WTC11 (cell line): ENCODE data around the gene SLC25A27. TPM values are rescaled to one million over a fixed set of nuclear protein-coding genes. Genes with fewer than 3 reads are reported as not detected.

Experiments
- ATAC-seq: fragments of 200-7000 bp; cut with Tn5 transposase; 2 replicates; pipeline ENCODE4 v1.10.0; 2021; ENCODE audit warnings: mild to moderate bottlenecking, moderate library complexity
- CTCF ChIA-PET: fragments of 300-600 bp; sonication (Branson Sonifier 250); formaldehyde crosslinking; loops from one replicate; lab custom pipeline; 2021; ENCODE audit warnings: antibody characterized with exemption; lab: Charles Lee
- POLR2A ChIA-PET: fragments of 350-600 bp; sonication (Branson Sonifier 250); formaldehyde crosslinking; loops from one replicate; lab custom pipeline; 2021; ENCODE audit warnings: antibody characterized with exemption; lab: Charles Lee
- DNase-seq: peaks from one replicate; pipeline ENCODE4 v3.0.0; 2021; ENCODE audit warnings: low spot score
- H3K27ac Mint-ChIP-seq: 2 replicates; pipeline ENCODE4 v1.8.0; 2021; ENCODE audit warnings: mixed read lengths
- H3K27me3 Mint-ChIP-seq: 2 replicates; pipeline ENCODE4 v1.8.0; 2021; ENCODE audit warnings: low read depth, mild to moderate bottlenecking, moderate library complexity, mixed read lengths
- H3K36me3 Mint-ChIP-seq: 2 replicates; pipeline ENCODE4 v1.8.0; 2021; ENCODE audit warnings: mixed read lengths
- H3K4me1 Mint-ChIP-seq: 2 replicates; pipeline ENCODE4 v1.8.0; 2022; ENCODE audit warnings: mixed read lengths
- H3K4me3 Mint-ChIP-seq: 2 replicates; pipeline ENCODE4 v1.8.0; 2021; ENCODE audit warnings: mild to moderate bottlenecking, moderate library complexity, mixed read lengths
- H3K9me3 Mint-ChIP-seq: 2 replicates; pipeline ENCODE4 v1.8.0; 2021; ENCODE audit warnings: mixed read lengths
- ATF2 ChIP-seq: sonication (generic); formaldehyde crosslinking; IDR thresholded peaks from 2 replicates; pipeline ENCODE4 v1.8.1; 2022; ENCODE audit warnings: low read depth, missing genetic modification reagents, borderline replicate concordance
- CDX4 ChIP-seq: fragments of 250-450 bp; sonication (Bioruptor Pico); IDR thresholded peaks from 2 replicates; pipeline ENCODE4 v1.9.0; 2021; ENCODE audit warnings: moderate library complexity, mild to moderate bottlenecking, inconsistent platforms, borderline replicate concordance
- CTCF ChIP-seq: fragments of 200-600 bp; IDR thresholded peaks from 2 replicates; pipeline ENCODE4 v1.8.0; 2022; ENCODE audit warnings: antibody characterized with exemption
- E2F1 ChIP-seq: sonication (generic); formaldehyde crosslinking; IDR thresholded peaks from 2 replicates; pipeline ENCODE4 v1.8.0; 2022; ENCODE audit warnings: mild to moderate bottlenecking, missing genetic modification reagents
- GABPB1 ChIP-seq: sonication (generic); formaldehyde crosslinking; IDR thresholded peaks from 2 replicates; pipeline ENCODE4 v1.8.1; 2023; ENCODE audit warnings: mild to moderate bottlenecking, missing genetic modification reagents
- GRHL2 ChIP-seq: fragments of 250-450 bp; sonication (Bioruptor Pico); IDR thresholded peaks from 2 replicates; pipeline ENCODE4 v1.8.0; 2022; ENCODE audit warnings: mild to moderate bottlenecking, moderate library complexity; ENCODE audit not compliant: insufficient replicate concordance, severe bottlenecking
- IRF2 ChIP-seq: sonication (generic); formaldehyde crosslinking; IDR thresholded peaks from 2 replicates; pipeline ENCODE4 v1.8.0; 2022; ENCODE audit warnings: low read depth, missing genetic modification reagents, borderline replicate concordance
- JUN ChIP-seq: sonication (generic); formaldehyde crosslinking; IDR thresholded peaks from 2 replicates; pipeline ENCODE4 v1.8.0; 2023; ENCODE audit warnings: mild to moderate bottlenecking, missing genetic modification reagents
- KAT7 ChIP-seq: sonication (generic); formaldehyde crosslinking; IDR thresholded peaks from 2 replicates; pipeline ENCODE4 v1.8.1; 2023; ENCODE audit warnings: missing genetic modification reagents, mild to moderate bottlenecking, borderline replicate concordance
- MAX ChIP-seq: sonication (generic); formaldehyde crosslinking; IDR thresholded peaks from 2 replicates; pipeline ENCODE4 v1.8.0; 2022; ENCODE audit warnings: mild to moderate bottlenecking, missing genetic modification reagents
- MXD4 ChIP-seq: fragments of 250-450 bp; sonication (Bioruptor Pico); IDR thresholded peaks from 2 replicates; pipeline ENCODE4 v1.8.0; 2021; ENCODE audit warnings: mild to moderate bottlenecking, moderate library complexity, borderline replicate concordance
- PRDM15 ChIP-seq: sonication (generic); formaldehyde crosslinking; IDR thresholded peaks from 2 replicates; pipeline ENCODE4 v1.8.0; 2022; ENCODE audit warnings: missing genetic modification reagents
- SMAD3 ChIP-seq: sonication (generic); formaldehyde crosslinking; IDR thresholded peaks from 2 replicates; pipeline ENCODE4 v1.8.0; 2022; ENCODE audit warnings: missing genetic modification reagents, mild to moderate bottlenecking, borderline replicate concordance
- SOX15 ChIP-seq: fragments of 250-450 bp; sonication (Bioruptor Pico); IDR thresholded peaks from 2 replicates; pipeline ENCODE4 v1.9.0; 2021; ENCODE audit warnings: mild to moderate bottlenecking
- TCF7 ChIP-seq: sonication (generic); formaldehyde crosslinking; IDR thresholded peaks from 2 replicates; pipeline ENCODE4 v1.8.0; 2022; ENCODE audit warnings: mild to moderate bottlenecking, low read depth, missing genetic modification reagents, moderate library complexity
- ZNF121 ChIP-seq: sonication (generic); formaldehyde crosslinking; IDR thresholded peaks from 2 replicates; pipeline ENCODE4 v1.8.0; 2023; ENCODE audit warnings: missing genetic modification reagents
- ZNF138 ChIP-seq: sonication (generic); formaldehyde crosslinking; conservative IDR thresholded peaks from 2 replicates; pipeline ENCODE4 v1.8.1; 2022; ENCODE audit warnings: mild to moderate bottlenecking, moderate library complexity, missing genetic modification reagents
- ZNF512 ChIP-seq: sonication (generic); formaldehyde crosslinking; IDR thresholded peaks from 2 replicates; pipeline ENCODE4 v1.8.1; 2022; ENCODE audit warnings: missing genetic modification reagents, borderline replicate concordance
- ZNF532 ChIP-seq: fragments of 250-450 bp; sonication (Bioruptor Pico); IDR thresholded peaks from 2 replicates; pipeline ENCODE4 v1.9.0; 2021; ENCODE audit warnings: mild to moderate bottlenecking, borderline replicate concordance
- ZNF671 ChIP-seq: fragments of 250-450 bp; sonication (Bioruptor Pico); IDR thresholded peaks from 2 replicates; pipeline ENCODE4 v1.8.0; 2021; ENCODE audit warnings: mild to moderate bottlenecking
- total RNA-seq: library from RNA; stranded (reverse); gene quantifications from 3 replicates; pipeline ENCODE4 v1.2.3, GENCODE V29; 2021

The SLC25A27 gene
- total RNA-seq, 1 experiment from 2014 or later, result 10.9 TPM

- TF ChIP-seq CDX4 (CRISPR knock-in tag) (no peak), KAT7 (CRISPR knock-in tag) (no peak), ZNF138 (CRISPR knock-in tag) (no peak), MAX (no peak), PRDM15 (CRISPR knock-in tag) (no peak), ATF2 (CRISPR knock-in tag) (no peak), ZNF671 (CRISPR knock-in tag) (no peak), GABPB1 (no peak)
These were observed 9.6 kb upstream of the SLC25A27 start (continued) for GRCh38 chr6:46642928-46643751.

- H3K27me3 Mint-ChIP-seq, result no peaks in the 10 kb centered on the region
- no peak overlapping the region for H3K27ac Mint-ChIP-seq
- peaks cover 7% of the 10 kb centered on the region; the same call in 1 of the 2 replicates for H3K4me1 Mint-ChIP-seq
- H3K4me3 Mint-ChIP-seq, result no peak overlapping the region
- no peaks in the 10 kb centered on the region for H3K36me3 Mint-ChIP-seq
- ChIA-PET POLR2A (no interaction called here), CTCF (no interaction called here)
- DNase-seq (no peak), ATAC-seq (no peak)
- H3K9me3 Mint-ChIP-seq, result no peaks in the 10 kb centered on the region
- TF ChIP-seq SOX15 (CRISPR knock-in tag) (no peak), E2F1 (no peak), CTCF (no peak), ZNF532 (CRISPR knock-in tag) (no peak), ZNF512 (no peak), SMAD3 (CRISPR knock-in tag) (no peak), ZNF138 (CRISPR knock-in tag) (no peak), IRF2 (CRISPR knock-in tag) (no peak), ZNF121 (no peak), GABPB1 (no peak), TCF7 (no peak), MXD4 (CRISPR knock-in tag) (no peak), JUN (CRISPR knock-in tag) (no peak), GRHL2 (CRISPR knock-in tag) (no peak)
These were observed 7.5 kb upstream of the SLC25A27 start for GRCh38 chr6:46645265-46645664.
